ENCODE data around the gene SKA1.

DNA sequence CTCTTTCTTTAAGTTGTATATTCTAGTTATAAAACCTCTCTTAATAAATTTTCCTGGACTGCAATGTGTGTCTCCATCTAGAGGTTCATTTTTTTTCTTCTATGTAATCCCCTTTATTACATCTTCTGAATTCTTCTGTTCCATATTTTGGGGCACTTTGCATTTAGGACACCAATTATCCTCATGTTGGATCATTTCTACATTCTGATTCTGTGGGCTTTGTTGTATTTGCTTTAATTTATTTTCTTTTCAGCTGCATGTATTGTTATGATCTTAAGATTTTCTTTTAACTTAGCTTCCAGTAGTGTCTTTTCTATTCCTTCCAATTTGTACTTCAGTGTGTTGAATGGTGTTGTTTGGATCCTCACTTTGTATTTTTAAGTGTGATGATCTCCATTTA, 5.2 kb upstream of the SKA1 start:
- TF ChIP-seq, protein P1, sequence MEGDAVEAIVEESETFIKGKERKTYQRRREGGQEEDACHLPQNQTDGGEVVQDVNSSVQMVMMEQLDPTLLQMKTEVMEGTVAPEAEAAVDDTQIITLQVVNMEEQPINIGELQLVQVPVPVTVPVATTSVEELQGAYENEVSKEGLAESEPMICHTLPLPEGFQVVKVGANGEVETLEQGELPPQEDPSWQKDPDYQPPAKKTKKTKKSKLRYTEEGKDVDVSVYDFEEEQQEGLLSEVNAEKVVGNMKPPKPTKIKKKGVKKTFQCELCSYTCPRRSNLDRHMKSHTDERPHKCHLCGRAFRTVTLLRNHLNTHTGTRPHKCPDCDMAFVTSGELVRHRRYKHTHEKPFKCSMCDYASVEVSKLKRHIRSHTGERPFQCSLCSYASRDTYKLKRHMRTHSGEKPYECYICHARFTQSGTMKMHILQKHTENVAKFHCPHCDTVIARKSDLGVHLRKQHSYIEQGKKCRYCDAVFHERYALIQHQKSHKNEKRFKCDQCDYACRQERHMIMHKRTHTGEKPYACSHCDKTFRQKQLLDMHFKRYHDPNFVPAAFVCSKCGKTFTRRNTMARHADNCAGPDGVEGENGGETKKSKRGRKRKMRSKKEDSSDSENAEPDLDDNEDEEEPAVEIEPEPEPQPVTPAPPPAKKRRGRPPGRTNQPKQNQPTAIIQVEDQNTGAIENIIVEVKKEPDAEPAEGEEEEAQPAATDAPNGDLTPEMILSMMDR (conservative IDR thresholded peaks at IDR 0.05 in 1 of 2, IDR thresholded peaks at IDR 0.05 in 1 of 2; ENCODE audit: low read depth in 1 of 2, low read length in 2 of 2): no peak
- no peak for TF ChIP-seq EZH2 (IDR thresholded peaks at IDR 0.05; ENCODE audit: low read length, missing control alignments)

Measured in fibroblast of lung (primary cell).